Progenitor cell of endocrine pancreas (in vitro differentiated cells): ENCODE measurements around the gene NKG7. TPM values are rescaled to one million over a fixed set of nuclear protein-coding genes. Genes with fewer than 3 reads are reported as not detected.

Source experiments
- DNase-seq: peaks from one replicate; pipeline ENCODE4 v3.0.0; 2021; ENCODE audit warnings: low spot score; ENCODE audit not compliant: unreplicated experiment
- H3K27ac Mint-ChIP-seq: 2 replicates; pipeline ENCODE4 v1.8.0; 2021; ENCODE audit warnings: mild to moderate bottlenecking, moderate library complexity, mixed read lengths
- H3K27me3 Mint-ChIP-seq: 2 replicates; pipeline ENCODE4 v1.8.0; 2021; ENCODE audit warnings: mixed read lengths
- H3K36me3 Mint-ChIP-seq: 2 replicates; pipeline ENCODE4 v1.8.0; 2022; ENCODE audit warnings: mixed read lengths; ENCODE audit not compliant: insufficient read depth
- H3K4me1 Mint-ChIP-seq: 2 replicates; pipeline ENCODE4 v1.8.0; 2021; ENCODE audit warnings: low read depth, mixed read lengths
- H3K4me3 Mint-ChIP-seq: 2 replicates; pipeline ENCODE4 v1.8.0; 2021; ENCODE audit warnings: low read depth, mild to moderate bottlenecking, moderate library complexity, mixed read lengths
- H3K9me3 Mint-ChIP-seq: 2 replicates; pipeline ENCODE4 v1.8.0; 2021; ENCODE audit warnings: low read depth, mixed read lengths
- total RNA-seq: library from RNA; stranded (reverse); gene quantifications from 2 replicates; pipeline ENCODE4 v1.2.1, GENCODE V29; 2021
- TF ChIP-seq, protein P1 (sequence below): fragments of 200-600 bp; sonication (generic); IDR thresholded peaks from one replicate; pipeline ENCODE4 v1.5.0; 2021; ENCODE audit warnings: antibody characterized with exemption, mild to moderate bottlenecking; ENCODE audit not compliant: unreplicated experiment

NKG7 gene
- total RNA-seq, 1 donor from 2014 or later: not detected

DNA sequence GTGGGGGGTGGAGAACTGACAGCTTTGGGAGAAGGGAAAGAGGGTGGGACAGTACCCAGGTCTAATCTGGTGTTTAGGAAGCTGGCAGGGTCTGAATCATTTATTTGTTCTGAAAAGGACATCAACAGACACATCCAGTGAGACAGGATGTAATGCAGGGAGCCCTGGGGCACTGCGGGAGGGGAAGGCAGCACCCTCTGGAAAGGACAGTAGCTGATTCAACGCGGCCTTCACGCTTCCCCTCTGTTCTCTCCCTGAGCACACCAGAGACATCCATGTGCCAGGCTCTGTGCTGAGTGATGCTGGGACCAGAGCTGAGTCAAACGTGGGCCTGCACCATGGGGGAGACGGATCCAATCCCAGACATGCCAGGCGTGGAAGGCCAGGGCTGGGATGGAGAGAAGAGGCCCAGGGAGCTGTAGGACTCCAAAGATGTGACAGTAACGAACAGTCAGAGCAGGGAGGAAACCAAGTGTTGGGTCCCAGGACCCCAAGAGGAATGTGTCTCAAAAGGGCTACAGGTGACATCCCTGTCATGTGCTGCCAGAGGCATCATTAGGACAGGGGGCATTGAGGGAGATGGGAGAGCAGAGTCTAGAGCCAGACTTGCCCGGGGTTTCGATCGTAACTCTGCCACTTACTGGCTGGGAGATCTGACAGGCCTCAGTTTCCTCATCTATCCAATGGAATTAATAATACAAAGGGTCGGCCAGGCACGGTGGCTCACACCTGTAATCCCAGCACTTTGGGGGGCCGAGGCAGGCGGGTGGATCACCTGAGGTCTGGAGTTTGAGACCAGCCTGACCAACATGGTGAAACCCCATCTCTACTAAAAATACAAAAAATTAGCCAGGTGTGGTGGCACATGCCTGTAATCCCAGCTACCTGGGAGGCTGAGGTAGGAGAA is 8.0 kb downstream of the NKG7 start:
- peaks cover 38% of the 10 kb centered on the region for H3K4me1 Mint-ChIP-seq
- no peak for DNase-seq
- TF ChIP-seq, protein P1, sequence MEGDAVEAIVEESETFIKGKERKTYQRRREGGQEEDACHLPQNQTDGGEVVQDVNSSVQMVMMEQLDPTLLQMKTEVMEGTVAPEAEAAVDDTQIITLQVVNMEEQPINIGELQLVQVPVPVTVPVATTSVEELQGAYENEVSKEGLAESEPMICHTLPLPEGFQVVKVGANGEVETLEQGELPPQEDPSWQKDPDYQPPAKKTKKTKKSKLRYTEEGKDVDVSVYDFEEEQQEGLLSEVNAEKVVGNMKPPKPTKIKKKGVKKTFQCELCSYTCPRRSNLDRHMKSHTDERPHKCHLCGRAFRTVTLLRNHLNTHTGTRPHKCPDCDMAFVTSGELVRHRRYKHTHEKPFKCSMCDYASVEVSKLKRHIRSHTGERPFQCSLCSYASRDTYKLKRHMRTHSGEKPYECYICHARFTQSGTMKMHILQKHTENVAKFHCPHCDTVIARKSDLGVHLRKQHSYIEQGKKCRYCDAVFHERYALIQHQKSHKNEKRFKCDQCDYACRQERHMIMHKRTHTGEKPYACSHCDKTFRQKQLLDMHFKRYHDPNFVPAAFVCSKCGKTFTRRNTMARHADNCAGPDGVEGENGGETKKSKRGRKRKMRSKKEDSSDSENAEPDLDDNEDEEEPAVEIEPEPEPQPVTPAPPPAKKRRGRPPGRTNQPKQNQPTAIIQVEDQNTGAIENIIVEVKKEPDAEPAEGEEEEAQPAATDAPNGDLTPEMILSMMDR: no peak
- peak overlapping the region; percentile 29 for H3K27ac Mint-ChIP-seq
- peak overlapping the region; percentile 22 for H3K4me3 Mint-ChIP-seq
- no peaks in the 10 kb centered on the region for H3K27me3 Mint-ChIP-seq
- no peaks in the 10 kb centered on the region for H3K9me3 Mint-ChIP-seq
- H3K36me3 Mint-ChIP-seq: no peaks in the 10 kb centered on the region

DNA sequence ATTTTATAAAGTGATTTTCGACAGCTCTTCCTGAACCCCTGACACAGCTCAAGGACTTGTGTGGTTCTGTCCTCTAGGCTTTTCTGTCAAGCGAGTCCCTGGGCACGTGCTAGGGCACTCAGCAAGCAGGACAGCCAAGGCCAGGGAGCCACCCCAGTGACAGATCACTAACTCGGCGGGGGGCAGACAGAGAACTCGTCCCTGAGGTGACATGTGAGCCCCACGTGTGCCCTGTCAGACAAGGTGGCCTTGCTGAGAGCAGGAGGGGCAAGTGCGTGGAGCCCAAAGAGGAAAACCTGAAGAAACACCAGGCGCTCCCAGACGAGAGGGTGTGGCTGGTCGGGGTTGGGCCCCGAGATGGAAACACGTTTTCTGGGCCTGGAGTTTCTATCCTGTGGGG is 11.2 kb downstream of the NKG7 start:
- peaks cover 33% of the 10 kb centered on the region for H3K4me1 Mint-ChIP-seq
- H3K9me3 Mint-ChIP-seq: no peaks in the 10 kb centered on the region
- H3K27me3 Mint-ChIP-seq: no peaks in the 10 kb centered on the region
- H3K27ac Mint-ChIP-seq: no peak overlapping the region
- H3K36me3 Mint-ChIP-seq: no peaks in the 10 kb centered on the region
- no peak overlapping the region for H3K4me3 Mint-ChIP-seq
- DNase-seq: no peak
- TF ChIP-seq, protein P1: no peak

DNA sequence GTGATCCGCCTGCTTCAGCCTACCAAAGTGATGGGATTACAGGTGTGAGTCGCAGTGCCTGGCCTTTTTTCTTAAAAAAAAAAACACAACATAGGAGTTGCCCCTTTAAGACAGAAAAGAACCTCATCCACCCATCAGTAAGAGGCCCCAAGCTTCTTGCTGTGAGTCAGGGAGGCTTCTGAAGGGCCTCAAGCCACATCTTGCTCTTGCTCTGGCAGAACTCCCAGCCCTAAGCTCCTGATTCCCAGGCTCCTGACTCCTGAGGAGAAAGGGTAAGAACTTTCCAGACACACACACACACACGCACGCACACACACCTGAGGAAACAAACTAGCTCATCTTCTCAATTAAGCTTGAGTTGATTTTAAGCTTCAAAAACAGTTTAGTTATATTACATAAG is 13.2 kb downstream of the NKG7 start:
- Mint-ChIP-seq H3K36me3 (no peaks in the 10 kb centered on the region), H3K27me3 (no peaks in the 10 kb centered on the region), H3K9me3 (peaks cover 3% of the 10 kb centered on the region), H3K27ac (no peak overlapping the region), H3K4me3 (no peak overlapping the region), H3K4me1 (peaks cover 34% of the 10 kb centered on the region)
- no peak for DNase-seq
- TF ChIP-seq, protein P1: no peak

DNA sequence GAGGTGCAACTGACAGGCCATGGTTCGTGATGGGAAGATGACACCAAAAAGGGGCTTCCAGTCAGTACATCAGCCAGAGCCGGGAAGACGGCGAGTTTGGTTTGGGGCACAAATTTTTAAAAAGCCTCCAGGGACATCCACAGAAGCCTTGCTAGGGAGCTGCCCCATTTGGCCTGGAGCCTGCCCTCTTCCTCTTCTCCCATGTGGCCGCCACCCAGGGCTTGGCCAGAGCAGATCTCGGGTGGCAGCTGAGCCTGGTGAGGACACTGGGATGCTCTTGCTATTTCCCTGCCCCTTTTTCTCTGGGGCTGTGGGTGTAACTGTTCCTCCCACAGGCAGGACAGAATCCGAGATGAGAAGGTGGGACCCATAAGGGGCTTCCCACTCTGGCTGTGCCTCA is 14.5 kb downstream of the NKG7 start:
- H3K27ac Mint-ChIP-seq: no peak overlapping the region
- peaks cover 27% of the 10 kb centered on the region for H3K4me1 Mint-ChIP-seq
- H3K9me3 Mint-ChIP-seq: peaks cover 3% of the 10 kb centered on the region
- H3K27me3 Mint-ChIP-seq: no peaks in the 10 kb centered on the region
- H3K4me3 Mint-ChIP-seq: no peak overlapping the region
- DNase-seq: no peak
- TF ChIP-seq, protein P1: no peak
- H3K36me3 Mint-ChIP-seq: no peaks in the 10 kb centered on the region

DNA sequence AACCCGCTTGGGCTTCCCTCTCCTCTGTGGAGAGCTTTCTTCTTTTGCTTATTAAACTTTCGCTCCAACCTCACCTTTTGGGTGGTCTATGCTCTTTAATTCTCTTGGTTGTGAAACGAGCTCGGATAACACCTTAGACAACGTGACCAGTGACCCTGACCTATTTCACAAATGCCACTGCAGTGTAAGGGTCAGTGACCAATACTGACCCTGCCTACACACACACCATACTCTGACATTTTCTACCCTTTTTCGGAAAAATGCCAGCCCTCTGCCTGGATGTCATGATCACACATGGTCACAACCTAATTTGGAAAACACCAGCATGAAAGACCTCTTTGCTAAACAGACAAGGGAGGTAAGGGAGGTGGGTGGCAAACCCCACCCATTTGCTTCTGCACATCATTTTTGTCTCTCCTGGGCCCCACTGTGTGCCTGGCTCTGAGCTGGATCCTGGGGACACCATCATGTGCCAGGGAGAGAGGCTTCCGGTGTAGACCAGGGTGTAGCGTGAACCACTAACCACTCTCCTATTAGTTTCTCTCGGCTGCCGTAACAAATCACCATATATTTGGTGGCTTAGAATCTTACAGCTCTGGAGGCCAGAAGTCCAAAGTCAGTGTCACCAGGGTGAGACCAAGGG is 16.2 kb downstream of the NKG7 start:
- Mint-ChIP-seq H3K9me3 (peaks cover 3% of the 10 kb centered on the region), H3K27me3 (no peaks in the 10 kb centered on the region), H3K4me1 (peaks cover 17% of the 10 kb centered on the region), H3K27ac (no peak overlapping the region), H3K4me3 (no peak overlapping the region), H3K36me3 (peaks cover 7% of the 10 kb centered on the region)
- no peak for DNase-seq
- TF ChIP-seq, protein P1: no peak
